RWPE2 (cell line): ENCODE results near the gene CDC42BPA.
"Not testable (repeated sequence)": the region's sequence is repeated elsewhere in the genome, so short reads cannot be mapped to it uniquely, and the experiment has no call there.

Experiments
- ATAC-seq: fragments of 200-7000 bp; cut with Tn5 transposase; 3 replicates; pipeline ENCODE4 v1.9.1; 2021; ENCODE audit warnings: low read depth
- DNase-seq: peaks from one replicate; pipeline ENCODE4 v3.0.0-alpha.2; 2020; ENCODE audit warnings: low spot score
- H3K27ac ChIP-seq: fragments of 450-650 bp; 2 replicates; pipeline ENCODE4 v1.5.1; 2017; ENCODE audit warnings: mild to moderate bottlenecking; ENCODE audit not compliant: poor library complexity, severe bottlenecking
- H3K27me3 ChIP-seq: fragments of 250-450 bp; sonication (Bioruptor Pico); 2 replicates; pipeline ENCODE4 v1.5.1; 2021; ENCODE audit warnings: mild to moderate bottlenecking, moderate library complexity; ENCODE audit not compliant: insufficient read depth, poor library complexity, severe bottlenecking
- H3K36me3 ChIP-seq: fragments of 250-450 bp; sonication (Bioruptor Pico); 2 replicates; pipeline ENCODE4 v1.5.1; 2020; ENCODE audit warnings: low read depth, mild to moderate bottlenecking, moderate library complexity
- H3K4me1 ChIP-seq: fragments of 250-450 bp; sonication (Bioruptor Pico); 2 replicates; pipeline ENCODE4 v1.5.1; 2021; ENCODE audit warnings: mild to moderate bottlenecking, moderate library complexity; ENCODE audit not compliant: insufficient read depth, poor library complexity, severe bottlenecking
- H3K4me3 ChIP-seq: fragments of 250-450 bp; sonication (Bioruptor Pico); 2 replicates; pipeline ENCODE4 v1.5.1; 2021; ENCODE audit warnings: mild to moderate bottlenecking, moderate library complexity; ENCODE audit not compliant: severe bottlenecking
- H3K9me3 ChIP-seq: fragments of 250-450 bp; sonication (Bioruptor Pico); 2 replicates; pipeline ENCODE4 v1.5.1; 2021; ENCODE audit warnings: mild to moderate bottlenecking, moderate library complexity; ENCODE audit not compliant: severe bottlenecking
- TF ChIP-seq, protein P1 (sequence below): fragments of 450-650 bp; IDR thresholded peaks from one replicate; pipeline ENCODE4 v1.5.1; 2017; ENCODE audit warnings: mild to moderate bottlenecking, moderate library complexity; ENCODE audit not compliant: poor library complexity, severe bottlenecking

The CDC42BPA gene

DNA sequence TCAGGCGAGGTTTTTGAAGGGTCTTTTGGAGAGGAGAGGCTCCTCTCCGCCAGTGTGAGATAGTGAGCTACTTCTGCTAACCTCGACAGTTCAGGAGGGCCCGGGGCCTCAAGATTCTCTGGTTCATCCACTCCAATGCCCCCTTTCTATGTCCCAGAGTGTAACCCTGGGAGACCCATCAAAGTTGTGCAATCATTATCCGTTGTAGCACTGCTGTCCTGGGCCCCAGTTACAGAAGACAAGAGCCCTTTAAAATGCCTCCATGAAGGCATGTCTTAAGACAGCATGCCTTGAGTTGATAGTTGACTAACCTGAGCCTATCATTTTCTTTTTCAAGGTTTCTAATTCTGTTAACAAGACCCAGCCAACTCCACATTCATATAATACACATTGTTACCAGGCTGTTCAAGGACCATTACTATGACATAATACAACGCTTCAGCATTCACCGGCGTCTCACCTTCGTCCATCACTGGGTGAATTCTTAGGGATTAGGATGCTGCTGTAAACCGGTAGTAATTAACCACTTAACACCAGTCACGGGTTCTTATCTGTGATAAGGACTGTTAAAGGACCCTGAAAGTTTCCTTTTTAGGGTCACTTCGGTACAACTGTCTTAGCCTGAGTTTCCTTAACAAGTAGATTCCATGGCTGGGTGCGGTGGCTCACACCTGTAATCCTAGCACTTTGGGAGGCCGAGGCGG is 37.4 kb upstream of the CDC42BPA start:
- Histone ChIP-seq H3K27me3 (no peaks in the 10 kb centered on the region), H3K4me1 (peaks cover 20% of the 10 kb centered on the region), H3K9me3 (no peaks in the 10 kb centered on the region), H3K4me3 (no peak overlapping the region), H3K27ac (peak overlapping the region; percentile 94), H3K36me3 (no peaks in the 10 kb centered on the region)
- ATAC-seq = no peak
- DNase-seq = no peak
- TF ChIP-seq, protein P1, sequence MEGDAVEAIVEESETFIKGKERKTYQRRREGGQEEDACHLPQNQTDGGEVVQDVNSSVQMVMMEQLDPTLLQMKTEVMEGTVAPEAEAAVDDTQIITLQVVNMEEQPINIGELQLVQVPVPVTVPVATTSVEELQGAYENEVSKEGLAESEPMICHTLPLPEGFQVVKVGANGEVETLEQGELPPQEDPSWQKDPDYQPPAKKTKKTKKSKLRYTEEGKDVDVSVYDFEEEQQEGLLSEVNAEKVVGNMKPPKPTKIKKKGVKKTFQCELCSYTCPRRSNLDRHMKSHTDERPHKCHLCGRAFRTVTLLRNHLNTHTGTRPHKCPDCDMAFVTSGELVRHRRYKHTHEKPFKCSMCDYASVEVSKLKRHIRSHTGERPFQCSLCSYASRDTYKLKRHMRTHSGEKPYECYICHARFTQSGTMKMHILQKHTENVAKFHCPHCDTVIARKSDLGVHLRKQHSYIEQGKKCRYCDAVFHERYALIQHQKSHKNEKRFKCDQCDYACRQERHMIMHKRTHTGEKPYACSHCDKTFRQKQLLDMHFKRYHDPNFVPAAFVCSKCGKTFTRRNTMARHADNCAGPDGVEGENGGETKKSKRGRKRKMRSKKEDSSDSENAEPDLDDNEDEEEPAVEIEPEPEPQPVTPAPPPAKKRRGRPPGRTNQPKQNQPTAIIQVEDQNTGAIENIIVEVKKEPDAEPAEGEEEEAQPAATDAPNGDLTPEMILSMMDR = no peak

DNA sequence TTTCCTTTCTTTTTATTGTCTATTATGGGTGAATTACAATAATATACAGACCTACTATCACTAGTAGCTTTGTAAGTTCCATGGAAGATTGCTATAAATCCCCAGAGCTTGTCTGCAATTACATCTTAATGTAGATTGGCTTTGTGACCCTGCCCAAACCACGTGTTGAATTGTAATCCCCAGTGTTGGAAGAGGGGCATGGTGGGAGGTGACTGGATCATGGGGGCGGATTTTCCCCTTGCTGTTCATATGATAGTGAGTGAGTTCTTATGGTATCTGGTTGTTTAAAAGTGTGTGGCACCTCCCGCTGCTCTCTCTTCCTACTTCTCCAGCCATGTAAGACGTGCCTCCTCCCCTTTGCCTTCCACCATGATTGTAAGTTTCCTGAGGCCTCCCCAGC is 34.9 kb upstream of the CDC42BPA start:
- no peaks in the 10 kb centered on the region for H3K27me3 ChIP-seq
- peaks cover 20% of the 10 kb centered on the region for H3K4me1 ChIP-seq
- no peak for DNase-seq
- H3K4me3 ChIP-seq = no peak overlapping the region
- no peak overlapping the region for H3K27ac ChIP-seq
- H3K9me3 ChIP-seq = no peaks in the 10 kb centered on the region
- ATAC-seq = no peak
- no peaks in the 10 kb centered on the region for H3K36me3 ChIP-seq
- TF ChIP-seq, protein P1 = no peak

DNA sequence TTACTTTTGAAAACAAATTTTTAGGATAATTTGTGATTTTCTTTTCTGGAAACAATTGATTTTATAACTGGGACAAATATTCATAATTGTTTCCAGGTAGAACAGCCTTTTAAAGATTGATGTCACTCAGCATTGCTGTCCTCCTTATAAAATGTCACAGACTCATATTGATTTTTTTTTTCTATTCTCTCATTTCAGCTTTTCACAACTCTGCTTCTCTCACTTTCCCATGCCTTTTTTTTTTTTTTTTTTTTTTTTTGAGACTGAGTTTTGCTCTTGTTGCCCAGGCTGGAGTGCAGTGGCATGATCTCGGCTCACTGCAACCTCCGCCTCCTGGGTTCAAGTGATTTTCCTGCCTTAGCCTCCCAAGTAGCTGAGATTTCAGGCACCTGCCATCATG is 33.9 kb upstream of the CDC42BPA start:
- not testable (repeated sequence) for DNase-seq, H3K9me3 ChIP-seq, H3K4me3 ChIP-seq, H3K27ac ChIP-seq, H3K36me3 ChIP-seq, ATAC-seq, H3K27me3 ChIP-seq
- H3K4me1 ChIP-seq = peaks cover 11% of the 10 kb centered on the region

DNA sequence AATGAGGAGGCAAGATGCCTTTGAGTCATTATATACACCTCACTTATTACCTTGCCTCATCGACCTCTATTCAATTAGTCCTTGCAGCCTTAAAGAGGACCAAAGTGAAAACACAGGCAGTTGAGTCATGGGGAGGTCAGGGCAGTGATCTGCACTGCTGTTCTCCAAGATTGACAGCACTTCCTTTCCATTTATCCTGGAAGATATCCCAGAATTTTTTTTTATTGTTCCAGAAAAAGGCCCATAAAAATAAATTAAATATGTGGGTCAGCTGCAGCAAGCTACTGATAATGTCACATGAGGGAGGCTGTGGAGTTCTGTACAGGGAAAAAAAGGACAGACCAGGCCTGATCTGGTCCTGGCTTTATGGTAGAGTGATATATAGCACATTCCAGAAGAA is 33.2 kb upstream of the CDC42BPA start:
- Histone ChIP-seq H3K9me3 (no peaks in the 10 kb centered on the region), H3K27me3 (no peaks in the 10 kb centered on the region), H3K4me3 (no peak overlapping the region), H3K27ac (no peak overlapping the region), H3K4me1 (peaks cover 4% of the 10 kb centered on the region), H3K36me3 (no peaks in the 10 kb centered on the region)
- TF ChIP-seq, protein P1 = no peak
- DNase-seq = no peak
- ATAC-seq = no peak

- H3K4me1 ChIP-seq = no peaks in the 10 kb centered on the region
- H3K36me3 ChIP-seq = no peaks in the 10 kb centered on the region
- DNase-seq = no peak
- TF ChIP-seq, protein P1 = no peak
- H3K27me3 ChIP-seq = no peaks in the 10 kb centered on the region
- no peak overlapping the region for H3K27ac ChIP-seq
- H3K9me3 ChIP-seq = no peaks in the 10 kb centered on the region
- no peak overlapping the region for H3K4me3 ChIP-seq
- no peak for ATAC-seq
Measured at GRCh38 chr1:227349967-227350366, 31.7 kb upstream of the CDC42BPA start.
